ENCODE results near the gene IGF2R. TPM values are rescaled to one million over a fixed set of nuclear protein-coding genes. Genes with fewer than 3 reads are reported as not detected.
"Not testable (repeated sequence)": the region's sequence is repeated elsewhere in the genome, so short reads cannot be mapped to it uniquely, and the experiment has no call there.

Gene IGF2R
- total RNA-seq, 1 donor from 2014 or later, result 64.0 TPM

DNA sequence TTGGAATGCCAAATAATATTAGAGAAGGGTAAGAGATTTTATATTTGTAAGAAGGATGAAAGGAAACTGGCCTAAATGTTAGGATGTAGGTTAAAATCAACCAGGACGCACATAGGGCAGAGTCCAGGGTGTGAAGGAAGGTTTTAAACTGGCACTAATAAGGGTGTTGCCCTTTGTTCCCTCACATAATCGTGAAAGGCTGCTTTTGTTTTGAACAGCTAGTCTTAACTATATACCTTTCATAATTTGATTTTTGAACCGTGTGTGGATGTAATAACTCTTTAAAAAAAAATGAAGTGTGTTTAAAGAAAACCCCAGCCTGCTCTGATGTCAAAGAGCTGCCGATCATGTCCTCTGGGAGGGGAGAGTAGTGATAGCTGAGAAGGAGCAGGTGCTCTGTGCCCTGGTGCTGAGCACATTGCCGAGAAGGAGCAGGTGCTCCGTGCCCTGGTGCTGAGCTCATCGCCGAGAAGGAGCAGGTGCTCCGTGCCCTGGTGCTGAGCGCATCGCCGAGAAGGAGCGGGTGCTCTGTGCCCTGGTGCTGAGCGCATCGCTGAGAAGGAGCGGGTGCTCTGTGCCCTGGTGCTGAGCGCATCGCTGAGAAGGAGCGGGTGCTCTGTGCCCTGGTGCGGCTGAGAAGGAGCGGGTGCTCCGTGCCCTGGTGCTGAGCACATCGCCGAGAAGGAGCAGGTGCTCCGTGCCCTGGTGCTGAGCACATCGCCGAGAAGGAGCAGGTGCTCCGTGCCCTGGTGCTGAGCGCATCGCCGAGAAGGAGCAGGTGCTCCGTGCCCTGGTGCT lies 121.8 kb downstream of the IGF2R start:
- intact Hi-C loops (cut with micrococcal nuclease), result not testable (repeated sequence)

DNA sequence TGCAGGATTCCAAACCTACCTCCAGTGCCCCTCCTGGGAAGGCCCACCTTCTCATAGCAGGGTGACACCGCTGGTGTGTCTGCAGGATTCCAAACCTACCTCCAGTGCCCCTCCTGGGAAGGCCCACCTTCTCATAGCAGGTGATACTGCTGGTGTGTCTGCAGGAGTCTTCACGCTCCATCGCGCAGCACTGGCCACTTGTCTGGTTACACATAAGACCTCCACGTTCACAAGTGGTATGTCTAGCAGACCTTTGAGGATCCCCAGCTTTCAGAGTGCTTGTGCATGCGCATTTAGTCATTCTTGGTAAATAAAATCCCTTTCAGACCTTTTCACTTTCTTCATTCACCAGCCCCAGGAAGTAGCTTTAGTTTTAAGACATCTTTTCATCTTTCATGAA lies 123.3 kb downstream of the IGF2R start:
- intact Hi-C loops (cut with micrococcal nuclease), result not testable (repeated sequence)

DNA sequence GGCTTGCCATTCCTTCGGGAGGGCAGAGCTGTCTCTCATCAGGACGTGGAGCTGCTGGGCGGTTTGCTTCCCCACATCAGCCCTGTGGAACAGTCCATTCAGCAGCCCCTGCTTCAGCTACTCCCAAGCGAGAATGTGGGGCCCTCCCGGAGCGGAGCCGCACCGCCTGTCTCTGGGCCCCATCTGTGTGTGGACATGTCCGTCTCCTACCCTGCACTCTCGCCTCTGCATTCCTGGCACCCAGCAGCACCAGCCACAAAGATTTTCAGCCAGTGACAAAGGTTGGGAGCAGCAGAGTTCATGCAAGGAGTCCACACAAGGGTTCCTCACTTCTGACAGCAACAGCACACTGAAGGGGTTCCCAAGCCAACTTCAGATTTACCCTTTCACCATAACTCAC lies 123.7 kb downstream of the IGF2R start:
- intact Hi-C loops (cut with micrococcal nuclease), result no loop called here

DNA sequence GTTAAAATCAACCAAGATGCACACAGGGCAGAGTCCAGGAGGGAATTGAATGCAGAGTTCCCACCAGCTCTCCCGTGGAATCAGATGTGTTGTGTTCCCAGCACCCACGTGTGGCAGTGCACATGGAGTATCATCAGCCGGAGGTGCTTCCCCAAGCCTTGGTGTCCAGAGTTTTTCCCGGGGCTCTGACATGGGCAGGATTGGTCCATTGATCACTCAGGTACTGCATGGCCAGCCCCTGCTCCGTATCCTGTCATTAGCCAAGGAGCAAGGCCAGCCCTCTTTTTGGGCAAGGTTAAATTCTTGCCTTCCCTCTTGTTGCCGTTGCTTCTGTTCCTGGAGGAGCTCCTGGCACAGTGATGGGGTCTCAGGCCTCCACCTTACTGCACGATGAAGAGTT lies 124.2 kb downstream of the IGF2R start:
- intact Hi-C loops (cut with micrococcal nuclease), result no loop called here

DNA sequence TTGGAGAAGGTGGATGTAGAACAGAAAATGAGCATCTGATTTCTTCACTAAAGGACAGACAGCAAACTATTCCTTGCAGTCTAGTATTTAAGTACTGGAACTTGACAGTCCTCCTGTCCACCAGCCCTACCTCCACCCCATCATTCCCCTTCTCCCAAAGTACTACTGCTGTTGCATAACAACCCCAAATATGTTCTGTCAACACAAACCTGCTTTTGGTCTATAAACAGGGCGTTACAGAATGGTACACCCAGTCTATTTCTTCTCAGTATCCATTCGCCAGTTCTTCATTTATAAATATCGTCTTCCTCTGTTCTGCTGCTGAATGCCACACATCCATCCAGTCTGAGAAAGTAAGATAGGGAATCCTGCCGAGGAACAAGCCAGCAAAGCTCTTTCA lies 125.1 kb downstream of the IGF2R start:
- intact Hi-C loops (cut with micrococcal nuclease), result no loop called here

DNA sequence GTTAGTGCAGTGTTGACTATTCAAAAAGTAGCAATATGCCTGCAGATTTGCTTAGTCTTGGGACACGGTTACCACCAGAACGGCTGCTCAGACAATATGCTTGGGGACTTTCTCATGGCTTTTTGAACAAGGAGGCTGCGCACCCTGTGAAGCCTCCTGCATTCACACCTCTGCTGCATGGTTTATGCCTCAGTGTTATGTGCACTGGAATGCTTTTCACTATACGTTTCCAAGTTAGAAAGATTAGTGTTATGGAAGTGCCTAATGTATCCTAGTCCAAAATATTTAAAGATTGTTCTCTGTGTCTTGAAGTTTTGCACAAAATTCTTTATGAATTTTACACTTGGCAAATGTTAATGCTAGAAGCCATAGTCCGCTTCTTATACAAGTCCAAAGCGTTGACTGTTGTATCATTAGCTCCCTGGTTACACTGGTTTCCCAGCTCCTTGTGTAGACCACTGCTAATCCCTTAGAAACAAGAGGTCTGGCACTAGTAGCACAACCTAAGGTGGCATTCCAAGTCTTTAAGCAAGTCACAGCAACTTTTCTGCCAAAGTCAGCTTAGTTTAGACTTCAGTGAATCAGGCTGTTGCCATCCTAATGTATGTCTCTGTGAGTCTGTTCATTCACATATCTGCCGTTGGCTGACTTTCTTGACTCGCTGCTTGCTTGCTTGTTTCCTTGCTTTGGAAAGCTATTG lies 126.4 kb downstream of the IGF2R start:
- intact Hi-C loops (cut with micrococcal nuclease), result no loop called here

DNA sequence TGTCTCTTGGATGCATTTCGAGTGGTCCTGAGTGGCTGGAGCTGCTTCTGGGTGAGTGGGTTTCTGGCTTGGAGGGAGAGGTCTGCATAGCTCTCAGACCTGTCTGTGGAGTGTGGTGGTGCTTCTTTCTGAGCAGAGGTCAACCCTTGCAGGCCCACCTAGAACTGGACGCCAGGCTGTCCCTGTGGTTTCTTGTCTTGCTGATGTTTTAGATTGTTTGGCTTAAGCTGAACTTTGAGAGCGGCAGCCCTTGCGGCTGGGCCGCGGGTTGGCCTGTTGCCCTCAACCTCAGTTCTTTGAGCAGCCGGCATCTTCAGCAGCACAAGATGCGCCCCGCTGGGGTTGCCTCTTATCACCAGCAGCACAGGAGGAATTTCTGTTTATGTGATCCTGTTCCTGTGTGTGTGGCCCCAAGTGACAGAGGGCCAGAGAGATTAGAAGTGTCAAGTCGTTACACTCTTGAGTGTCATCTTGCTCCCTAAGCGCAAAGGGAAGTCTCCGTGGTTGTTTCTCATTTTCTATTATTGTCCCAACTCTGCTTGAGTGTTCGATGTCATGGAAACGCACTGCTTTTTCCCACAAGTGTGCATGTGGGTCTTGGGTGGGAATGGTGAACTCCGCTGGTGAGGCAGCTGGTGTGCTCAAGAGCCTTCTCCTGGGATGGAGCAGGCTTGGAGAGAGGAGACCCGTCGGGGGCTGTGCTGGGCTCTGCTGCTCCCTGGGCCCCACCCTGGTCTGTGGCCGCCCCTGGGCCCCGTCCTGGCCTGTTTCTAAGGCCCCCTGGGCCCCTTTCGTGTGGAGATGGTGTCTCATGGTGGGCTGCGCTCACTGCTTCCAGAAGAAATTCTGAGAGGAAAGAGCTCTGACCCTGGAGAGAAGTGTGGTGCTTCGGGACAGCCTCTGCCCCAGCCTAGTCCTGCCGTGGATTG lies 132.7 kb downstream of the IGF2R start:
- intact Hi-C loops (cut with micrococcal nuclease), result loop anchor here (2.0 to 5.0 kb wide), 2 partner anchors 314 to 409 kb away; partner anchors contain the start of genes SOD2 and TCP1

DNA sequence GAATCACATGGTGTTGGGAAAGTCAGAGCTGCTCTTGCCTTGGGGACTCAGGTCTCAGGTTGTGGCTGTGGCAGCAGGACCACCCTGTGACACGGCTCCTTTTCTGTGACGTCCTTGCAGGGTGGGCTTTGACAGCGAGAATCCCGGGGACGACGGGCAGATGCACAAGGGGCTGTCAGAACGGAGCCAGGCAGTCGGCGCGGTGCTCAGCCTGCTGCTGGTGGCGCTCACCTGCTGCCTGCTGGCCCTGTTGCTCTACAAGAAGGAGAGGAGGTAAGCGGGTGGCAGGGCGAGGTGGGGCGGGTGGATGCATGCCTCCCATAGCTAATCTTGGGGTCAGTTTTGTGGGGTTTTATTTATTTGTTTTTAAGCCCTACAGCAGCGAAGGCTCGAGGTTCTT lies 133.5 kb downstream of the IGF2R start:
- intact Hi-C loops (cut with micrococcal nuclease), result loop anchor here (2.0 to 5.0 kb wide), 2 partner anchors 315 to 410 kb away; partner anchors contain the start of genes SOD2 and TCP1

DNA sequence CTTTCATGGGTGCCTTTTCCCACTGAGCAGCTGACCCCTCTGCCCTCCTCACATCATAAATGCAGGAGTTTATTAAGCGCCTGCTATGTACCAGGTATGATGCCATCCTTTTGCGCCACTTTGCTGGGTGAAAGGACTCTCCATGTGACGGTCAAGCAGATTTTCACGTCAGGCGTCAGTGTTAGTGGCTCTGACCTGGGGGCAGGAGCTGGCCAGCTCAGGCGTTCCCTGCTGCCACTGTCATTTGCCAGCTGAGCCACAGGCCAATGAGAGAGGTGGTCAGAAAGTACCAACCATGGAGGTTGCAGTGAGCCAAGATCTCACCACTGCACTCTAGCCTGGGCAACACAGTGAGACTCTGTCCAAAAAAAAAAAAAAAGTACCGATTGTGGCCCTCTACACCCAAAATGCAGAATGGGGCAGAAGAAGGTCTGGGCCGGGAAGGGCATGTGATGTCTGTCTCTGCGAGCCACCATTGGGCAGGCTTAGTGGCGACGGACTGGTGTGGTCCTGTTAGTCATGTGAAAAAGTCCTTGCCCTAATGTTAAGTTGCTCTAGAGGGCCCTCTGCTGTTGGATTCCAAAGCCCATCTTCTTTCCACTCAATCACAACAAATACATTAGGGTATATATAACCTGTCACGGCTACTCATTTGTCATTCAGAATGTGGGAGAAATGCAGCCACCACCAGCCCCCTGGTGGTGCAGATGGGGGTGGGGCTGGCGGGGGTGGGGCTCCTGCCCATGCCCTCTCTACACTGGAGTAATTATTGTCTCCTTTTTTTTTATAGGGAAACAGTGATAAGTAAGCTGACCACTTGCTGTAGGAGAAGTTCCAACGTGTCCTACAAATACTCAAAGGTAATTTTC lies 134.3 kb downstream of the IGF2R start:
- intact Hi-C loops (cut with micrococcal nuclease), result loop anchor here (1.0 to 5.0 kb wide), 3 partner anchors 240 to 410 kb away; partner anchors contain the start of genes SOD2 and TCP1

DNA sequence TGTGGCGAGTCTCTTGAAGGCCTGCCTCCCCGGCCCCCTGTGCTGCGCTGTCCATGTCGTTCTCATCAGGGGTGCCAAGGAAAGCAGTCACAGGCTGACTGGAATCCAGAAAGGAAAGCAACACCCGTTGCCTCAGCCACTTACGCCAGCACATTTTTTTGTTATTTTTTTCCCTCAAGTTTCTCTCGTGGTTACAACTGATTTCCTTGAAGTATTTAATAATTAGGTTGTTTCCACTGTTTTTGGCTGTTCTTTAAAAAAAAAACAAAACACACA lies 134.9 kb downstream of the IGF2R start:
- intact Hi-C loops (cut with micrococcal nuclease), result loop anchor here (1.0 to 5.0 kb wide), 3 partner anchors 240 to 411 kb away; partner anchors contain the start of genes SOD2 and TCP1

DNA sequence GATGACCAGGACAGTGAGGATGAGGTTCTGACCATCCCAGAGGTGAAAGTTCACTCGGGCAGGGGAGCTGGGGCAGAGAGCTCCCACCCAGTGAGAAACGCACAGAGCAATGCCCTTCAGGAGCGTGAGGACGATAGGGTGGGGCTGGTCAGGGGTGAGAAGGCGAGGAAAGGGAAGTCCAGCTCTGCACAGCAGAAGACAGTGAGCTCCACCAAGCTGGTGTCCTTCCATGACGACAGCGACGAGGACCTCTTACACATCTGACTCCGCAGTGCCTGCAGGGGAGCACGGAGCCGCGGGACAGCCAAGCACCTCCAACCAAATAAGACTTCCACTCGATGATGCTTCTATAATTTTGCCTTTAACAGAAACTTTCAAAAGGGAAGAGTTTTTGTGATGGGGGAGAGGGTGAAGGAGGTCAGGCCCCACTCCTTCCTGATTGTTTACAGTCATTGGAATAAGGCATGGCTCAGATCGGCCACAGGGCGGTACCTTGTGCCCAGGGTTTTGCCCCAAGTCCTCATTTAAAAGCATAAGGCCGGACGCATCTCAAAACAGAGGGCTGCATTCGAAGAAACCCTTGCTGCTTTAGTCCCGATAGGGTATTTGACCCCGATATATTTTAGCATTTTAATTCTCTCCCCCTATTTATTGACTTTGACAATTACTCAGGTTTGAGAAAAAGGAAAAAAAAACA lies 136.1 kb downstream of the IGF2R start:
- intact Hi-C loops (cut with micrococcal nuclease), result loop anchor here (5.0 kb wide), 1 partner anchor 318 kb away; the partner anchor contains the start of gene TCP1

DNA sequence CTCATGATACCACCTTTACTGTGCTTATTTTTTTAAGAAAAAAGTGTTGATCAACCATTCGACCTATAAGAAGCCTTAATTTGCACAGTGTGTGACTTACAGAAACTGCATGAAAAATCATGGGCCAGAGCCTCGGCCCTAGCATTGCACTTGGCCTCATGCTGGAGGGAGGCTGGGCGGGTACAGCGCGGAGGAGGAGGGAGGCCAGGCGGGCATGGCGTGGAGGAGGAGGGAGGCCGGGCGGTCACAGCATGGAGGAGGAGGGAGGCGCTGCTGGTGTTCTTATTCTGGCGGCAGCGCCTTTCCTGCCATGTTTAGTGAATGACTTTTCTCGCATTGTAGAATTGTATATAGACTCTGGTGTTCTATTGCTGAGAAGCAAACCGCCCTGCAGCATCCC lies 137.1 kb downstream of the IGF2R start:
- intact Hi-C loops (cut with micrococcal nuclease), result no loop called here

DNA sequence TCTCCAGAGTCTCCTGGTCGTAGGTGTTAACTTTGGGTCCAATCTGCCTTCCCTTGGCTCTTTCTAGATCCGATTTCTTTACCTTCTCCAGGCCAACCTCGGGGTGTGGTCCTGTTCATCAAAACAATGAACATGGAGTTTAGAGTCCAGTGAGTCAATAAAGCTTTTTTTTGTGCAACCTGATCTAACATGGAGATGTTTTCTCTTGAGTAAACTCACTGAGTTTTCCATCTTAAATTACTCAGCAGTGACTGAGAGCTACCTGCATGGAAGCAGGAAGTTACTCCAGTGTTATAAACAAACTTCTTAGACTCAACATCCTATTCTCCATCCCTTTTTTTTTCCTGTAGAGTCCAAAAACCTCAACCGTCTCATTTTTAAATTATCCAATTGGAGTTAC lies 137.8 kb downstream of the IGF2R start:
- intact Hi-C loops (cut with micrococcal nuclease), result no loop called here

DNA sequence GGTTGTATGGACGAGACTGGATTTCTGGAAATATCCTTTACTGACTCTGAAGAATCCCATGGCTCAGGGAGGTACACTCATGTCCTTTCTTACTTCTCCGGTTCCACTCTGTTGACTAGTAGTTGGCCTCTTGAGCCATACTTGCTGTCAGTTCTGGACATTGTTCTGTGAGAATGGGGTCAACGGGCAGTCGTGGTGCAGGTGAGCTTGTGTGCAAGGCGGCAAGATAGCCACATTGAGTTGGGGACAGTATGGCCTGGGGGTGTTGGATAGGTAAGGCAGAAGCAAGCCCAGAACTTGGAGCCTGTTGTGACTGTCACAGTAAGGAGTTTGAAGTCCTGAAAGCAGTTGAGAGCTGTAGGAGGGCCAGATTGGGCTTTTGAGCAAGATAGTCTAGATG lies 139.2 kb downstream of the IGF2R start:
- intact Hi-C loops (cut with micrococcal nuclease), result no loop called here

DNA sequence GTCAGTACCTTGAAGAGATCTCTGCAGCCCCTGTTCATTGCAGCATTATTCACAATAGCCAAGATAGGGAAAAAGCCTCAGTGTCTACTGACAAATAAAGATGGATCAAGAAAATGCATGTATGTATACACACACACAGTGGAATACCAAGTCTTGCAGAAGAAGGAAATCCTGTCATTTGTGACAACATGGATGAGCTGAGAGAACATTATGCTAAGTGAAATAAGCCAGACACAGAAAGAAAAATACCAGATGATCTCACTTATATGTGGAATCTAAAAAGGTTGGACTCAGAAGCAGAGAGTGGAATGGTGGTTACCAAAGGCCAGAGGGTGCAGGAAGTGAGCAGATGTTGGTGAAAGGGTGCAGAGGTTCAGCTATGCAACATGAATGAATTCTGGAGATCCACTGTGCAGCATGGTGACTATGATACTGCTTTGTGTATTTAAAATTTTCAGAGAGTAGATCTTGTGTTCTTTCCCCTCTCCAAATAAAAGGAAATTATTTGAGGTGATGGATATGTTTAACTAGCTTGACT lies 141.8 kb downstream of the IGF2R start:
- intact Hi-C loops (cut with micrococcal nuclease), result no loop called here

DNA sequence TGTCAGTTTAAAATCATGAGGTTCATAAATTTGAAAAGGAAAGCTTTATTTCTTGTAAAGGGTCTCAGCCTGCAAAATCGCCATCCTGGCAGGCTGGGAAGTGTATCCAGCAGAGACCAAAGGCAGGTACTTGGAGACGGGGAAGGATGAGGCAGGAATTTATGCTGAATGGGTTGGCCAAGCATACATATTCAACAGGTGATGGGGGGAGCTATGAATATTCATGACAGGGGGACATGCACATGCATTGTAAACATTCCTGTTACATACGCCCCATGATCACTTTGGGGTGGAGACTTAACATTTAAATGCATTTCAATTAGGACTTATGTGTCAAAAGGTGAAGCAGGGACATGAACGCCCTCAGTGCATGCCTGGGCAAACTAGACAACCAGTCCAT lies 142.9 kb downstream of the IGF2R start:
- intact Hi-C loops (cut with micrococcal nuclease), result no loop called here

DNA sequence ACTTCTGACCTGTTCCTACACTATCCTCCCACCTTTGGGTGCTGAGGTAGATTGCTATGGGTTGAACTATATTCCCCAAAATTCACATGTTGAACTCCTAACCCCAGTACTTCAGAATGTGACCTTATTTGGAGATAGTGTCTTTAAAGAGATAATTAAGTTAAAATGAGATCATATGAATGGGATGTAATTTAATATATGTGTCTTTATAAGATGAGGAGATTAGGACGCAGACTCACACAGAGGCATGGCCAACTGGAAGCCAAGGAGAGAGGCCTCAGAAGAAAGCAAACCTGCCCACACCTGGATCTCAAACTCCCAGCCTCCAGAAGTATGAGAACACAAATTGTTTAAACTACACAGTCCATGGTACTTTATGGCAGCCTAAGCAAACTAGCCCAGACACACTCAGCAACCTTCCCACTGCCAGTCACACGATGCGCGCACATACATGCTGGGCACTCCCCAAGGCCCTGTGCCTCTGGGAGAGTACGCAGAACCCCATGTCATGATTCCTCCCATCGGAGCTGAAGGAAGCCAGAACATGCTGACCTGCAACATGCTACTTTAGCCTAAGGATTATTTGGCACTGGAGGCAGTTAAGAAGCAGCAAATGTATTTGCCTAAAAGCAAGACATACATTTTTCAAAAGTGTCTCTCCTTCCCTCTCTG lies 143.9 kb downstream of the IGF2R start:
- intact Hi-C loops (cut with micrococcal nuclease), result no loop called here

DNA sequence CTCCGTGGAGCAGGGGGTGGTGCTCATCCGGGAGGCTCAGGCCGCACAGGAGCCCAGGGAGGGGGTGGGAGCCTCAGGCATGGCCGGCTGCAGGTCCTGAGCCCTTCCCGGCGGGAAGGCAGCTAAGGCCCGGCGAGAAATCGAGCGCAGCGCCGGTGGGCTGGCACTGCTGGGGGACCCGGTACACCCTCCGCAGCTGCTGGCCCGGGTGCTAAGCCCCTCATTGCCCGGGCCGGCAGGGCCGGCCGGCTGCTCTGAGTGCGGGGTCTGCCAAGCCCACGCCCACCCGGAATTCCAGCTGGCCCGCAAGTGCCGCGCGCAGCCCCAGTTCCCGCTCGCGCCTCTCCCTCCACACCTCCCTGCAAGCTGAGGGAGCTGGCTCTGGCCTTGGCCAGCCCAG lies 145.7 kb downstream of the IGF2R start:
- intact Hi-C loops (cut with micrococcal nuclease), result not testable (repeated sequence)

DNA sequence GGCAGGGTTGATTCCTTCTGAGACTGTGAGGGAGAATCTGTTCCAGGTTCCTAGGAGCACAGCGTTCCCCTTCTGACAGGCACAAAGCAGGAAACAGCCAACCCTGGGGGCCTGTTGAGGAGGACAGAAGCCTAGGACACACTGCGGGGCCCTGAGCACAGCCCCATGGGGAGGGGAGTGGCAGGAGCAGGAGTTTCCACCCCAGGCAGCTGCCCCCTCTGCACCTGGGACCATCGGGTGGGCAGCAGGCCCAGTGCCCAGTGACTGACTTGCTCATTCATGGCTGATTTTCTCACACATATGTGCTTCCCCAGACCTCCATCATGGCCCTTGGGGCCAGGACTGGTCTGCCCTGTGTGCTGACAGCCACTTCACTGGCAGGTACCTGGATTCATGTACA lies 146.5 kb downstream of the IGF2R start:
- intact Hi-C loops (cut with micrococcal nuclease), result no loop called here

Measured in T-helper 2 cell treated with Interferon-gamma antibody and Interleukin-4, amounts not matched to agents 100 ng/mL and 5 ng/mL, for 36 hours (primary cell).